ENCODE data around the gene ZNRF2.

ZNRF2 gene

GRCh38 chr7:30245913-30246312 is 38.5 kb upstream of the ZNRF2 start:
- TF ChIP-seq, protein P1, sequence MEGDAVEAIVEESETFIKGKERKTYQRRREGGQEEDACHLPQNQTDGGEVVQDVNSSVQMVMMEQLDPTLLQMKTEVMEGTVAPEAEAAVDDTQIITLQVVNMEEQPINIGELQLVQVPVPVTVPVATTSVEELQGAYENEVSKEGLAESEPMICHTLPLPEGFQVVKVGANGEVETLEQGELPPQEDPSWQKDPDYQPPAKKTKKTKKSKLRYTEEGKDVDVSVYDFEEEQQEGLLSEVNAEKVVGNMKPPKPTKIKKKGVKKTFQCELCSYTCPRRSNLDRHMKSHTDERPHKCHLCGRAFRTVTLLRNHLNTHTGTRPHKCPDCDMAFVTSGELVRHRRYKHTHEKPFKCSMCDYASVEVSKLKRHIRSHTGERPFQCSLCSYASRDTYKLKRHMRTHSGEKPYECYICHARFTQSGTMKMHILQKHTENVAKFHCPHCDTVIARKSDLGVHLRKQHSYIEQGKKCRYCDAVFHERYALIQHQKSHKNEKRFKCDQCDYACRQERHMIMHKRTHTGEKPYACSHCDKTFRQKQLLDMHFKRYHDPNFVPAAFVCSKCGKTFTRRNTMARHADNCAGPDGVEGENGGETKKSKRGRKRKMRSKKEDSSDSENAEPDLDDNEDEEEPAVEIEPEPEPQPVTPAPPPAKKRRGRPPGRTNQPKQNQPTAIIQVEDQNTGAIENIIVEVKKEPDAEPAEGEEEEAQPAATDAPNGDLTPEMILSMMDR (IDR thresholded peaks at IDR 0.05; ENCODE audit: extremely low read depth, missing control alignments), result no peak
- DNase-seq (ENCODE audit: low spot score), result no peak

DNA sequence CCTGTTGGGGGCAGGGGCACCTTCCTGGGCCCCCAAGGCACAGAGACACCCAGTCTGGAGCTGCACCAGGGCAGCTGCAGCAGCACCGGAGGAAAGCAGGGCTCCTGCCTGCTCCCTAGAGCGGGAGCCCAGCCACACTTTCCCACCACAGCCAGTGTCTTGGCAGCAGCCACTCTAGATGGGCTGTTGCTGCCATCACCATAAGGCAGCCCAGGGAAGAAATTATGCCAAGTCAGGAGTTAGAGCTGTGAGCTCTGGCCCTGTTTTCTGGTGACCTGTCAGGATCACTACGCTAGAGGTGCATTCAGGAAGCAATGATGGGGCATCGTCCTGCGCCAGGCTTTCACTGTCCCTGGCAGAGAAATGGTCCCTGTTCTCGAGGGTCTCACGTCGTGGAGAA is 38.0 kb upstream of the ZNRF2 start:
- no peak for DNase-seq (ENCODE audit: low spot score)

DNA sequence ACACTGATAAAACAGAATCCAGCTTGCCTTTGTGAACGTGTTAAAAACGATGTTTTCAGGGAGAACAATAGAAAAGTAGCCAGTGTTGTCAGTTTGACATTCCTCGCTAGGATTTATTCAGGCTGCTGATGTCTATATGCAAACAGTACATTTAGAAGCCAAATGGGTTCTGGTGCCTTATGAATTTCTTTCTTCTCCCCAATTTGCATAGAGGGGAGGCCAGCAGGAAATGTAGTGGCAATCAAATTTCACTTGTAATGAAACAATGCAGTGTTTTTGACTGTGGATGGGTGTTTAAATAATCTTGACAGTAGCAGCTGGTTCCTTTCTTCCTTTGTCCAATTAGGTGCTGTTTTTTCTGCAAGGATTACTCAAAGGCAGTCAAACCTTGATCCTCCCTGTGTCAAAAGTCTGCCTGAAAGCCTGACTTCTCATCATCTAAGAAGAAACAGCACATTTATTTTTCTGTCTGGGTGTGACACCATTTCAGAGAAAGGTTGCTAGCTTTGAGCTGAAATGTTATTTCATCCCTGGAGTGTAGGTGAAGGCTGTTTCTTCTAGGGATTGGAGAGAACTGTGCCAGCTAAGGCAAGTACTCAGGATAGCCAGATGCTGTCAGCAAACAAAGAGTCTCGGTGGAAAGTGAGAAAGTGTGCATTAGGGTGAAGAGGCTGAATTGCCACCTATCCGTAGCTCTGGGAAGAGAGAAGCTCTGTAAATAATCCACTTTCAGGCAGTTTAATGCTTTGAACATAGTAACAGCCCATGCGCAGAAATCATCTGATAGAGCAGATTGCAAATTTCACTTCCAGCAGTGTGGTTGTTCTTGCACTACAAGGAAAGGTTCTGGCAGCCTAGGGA is 36.6 kb upstream of the ZNRF2 start:
- TF ChIP-seq, protein P1 (IDR thresholded peaks at IDR 0.05; ENCODE audit: extremely low read depth, missing control alignments), result no peak
- DNase-seq (ENCODE audit: low spot score), result no peak

More for the DNA sequence above, 38.0 kb upstream of the ZNRF2 start:
- TF ChIP-seq, protein P1 (IDR thresholded peaks at IDR 0.05; ENCODE audit: extremely low read depth, missing control alignments), result no peak

- DNase-seq (ENCODE audit: low spot score), result no peak
- TF ChIP-seq, protein P1 (IDR thresholded peaks at IDR 0.05; ENCODE audit: extremely low read depth, missing control alignments), result no peak
Observed at GRCh38 chr7:30249316-30249715, 35.1 kb upstream of the ZNRF2 start.

- DNase-seq (ENCODE audit: low spot score), result no peak
- TF ChIP-seq, protein P1 (IDR thresholded peaks at IDR 0.05; ENCODE audit: extremely low read depth, missing control alignments), result no peak
Observed at GRCh38 chr7:30249986-30250774, 34.2 kb upstream of the ZNRF2 start.

GRCh38 chr7:30251708-30252329 is 32.6 kb upstream of the ZNRF2 start:
- no peak for DNase-seq (ENCODE audit: low spot score)
- TF ChIP-seq, protein P1 (IDR thresholded peaks at IDR 0.05; ENCODE audit: extremely low read depth, missing control alignments), result no peak
